Left lung (tissue), 10 donors: ENCODE data around the gene RAB27B. TPM values are rescaled to one million over a fixed set of nuclear protein-coding genes. Genes with fewer than 3 reads are reported as not detected.

Experiments
- ATAC-seq: fragments of 200-7000 bp; cut with Tn5 transposase; one replicate; pipeline ENCODE4 v1.9.1; 2020; ENCODE audit warnings: moderate library complexity
- DNase-seq, 4 donors: peaks; one replicate each; pipeline ENCODE4 v3.0.0-alpha.2; 2013 to 2020
- H3K27ac ChIP-seq, 2 donors: fragments of 200-600 bp; sonication (generic) in 1 of 2; one replicate each; pipeline versions ENCODE4 v1.5.0 to v1.8.0; 2020 to 2021
- H3K27me3 ChIP-seq, 2 donors: fragments of 200-600 bp; sonication (generic) in 1 of 2; one replicate each; pipeline versions ENCODE4 v1.5.0 to v1.8.0; 2020 to 2021
- H3K36me3 ChIP-seq, 2 donors: fragments of 200-600 bp; sonication (generic) in 1 of 2; one replicate each; pipeline versions ENCODE4 v1.5.0 to v1.8.0; 2020 to 2021
- H3K4me1 ChIP-seq, 2 donors: fragments of 200-600 bp; one replicate each; pipeline ENCODE4 v1.8.0; 2021
- H3K4me3 ChIP-seq, 2 donors: fragments of 200-600 bp; sonication (generic) in 1 of 2; one replicate each; pipeline versions ENCODE4 v1.5.0 to v1.8.0; 2020 to 2021; ENCODE audit warnings: mild to moderate bottlenecking in 1 of 2
- H3K9me3 ChIP-seq, 2 donors: fragments of 200-600 bp; sonication (generic) in 1 of 2; one replicate each; pipeline versions ENCODE4 v1.5.0 to v1.8.0; 2020 to 2021
- intact Hi-C, 2 donors: fragments of 100-400 bp; cut with DNase I; formaldehyde crosslinking; loops; one replicate each; pipeline versions ENCODE4 v1.11.2 to v1.14.2; 2022
- polyA plus RNA-seq, 6 donors: library from polyadenylated mRNA; unstranded; fragments of 120-200 nt; gene quantifications; one replicate each; pipeline ENCODE4 v1.2.1, GENCODE V29; 2013; ENCODE audit not compliant: insufficient read length in 6 of 6
- total RNA-seq, 2 donors: library from RNA; stranded (reverse); fragmentation: NEBNext Ultra II Directional; extraction: Animal tissue kit (Norgen Biotek cat#: 25700); gene quantifications; one replicate each; pipeline ENCODE4 v1.2.1, GENCODE V29; 2021
- TF ChIP-seq, protein P1 (sequence below), 2 donors: fragments of 200-600 bp; sonication (generic) in 1 of 2; IDR thresholded peaks; one replicate each; pipeline versions ENCODE4 v1.5.0 to v1.8.0; 2021; ENCODE audit warnings: antibody characterized with exemption in 2 of 2
- donor health status: DM: no; HTN: yes; CAD: no.
- donor health status: DM: no; HTN: no; CAD: no.

Gene RAB27B
- total and polyA plus RNA-seq, 8 donors, result 7.4 to 66.6 (median 10.5) TPM

DNA sequence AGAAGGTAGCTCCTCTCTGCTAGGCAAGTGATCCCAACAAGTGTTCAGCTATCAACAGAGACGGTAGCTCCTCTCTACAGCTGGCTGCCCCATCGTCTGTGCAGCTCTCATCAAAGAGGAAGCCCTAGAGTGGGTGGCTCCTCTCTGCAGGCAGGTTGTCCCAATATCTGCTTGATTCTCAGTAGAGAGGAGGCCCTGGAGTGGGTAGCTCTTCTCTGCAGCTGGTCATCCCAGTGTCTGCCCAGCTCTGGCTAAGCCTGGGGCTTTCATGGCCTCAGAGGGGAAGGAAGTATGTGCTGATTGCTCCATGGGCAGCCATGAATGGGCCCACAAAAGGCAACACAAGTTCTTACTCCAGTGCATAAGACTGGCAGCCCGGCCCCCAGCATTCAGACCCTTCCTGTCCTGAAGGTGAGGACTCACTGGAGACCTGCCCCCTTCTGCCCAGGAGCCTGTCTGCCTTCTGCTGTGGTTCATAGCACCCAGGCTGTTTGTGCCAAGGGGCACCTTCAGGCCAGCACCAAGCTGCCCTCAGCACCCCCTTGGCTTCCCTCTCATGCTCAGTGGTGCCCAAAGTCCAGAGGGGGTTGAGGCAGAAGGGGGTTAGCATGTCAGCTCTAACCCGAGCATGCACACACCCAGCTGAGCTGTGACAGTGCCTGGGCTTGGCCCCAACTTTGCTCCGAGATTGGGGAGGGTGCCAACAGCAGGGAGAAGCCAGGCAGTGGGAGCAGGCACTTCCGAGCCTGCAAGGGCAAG lies 82.1 kb downstream of the RAB27B start:
- Histone ChIP-seq H3K4me1 (no peaks in the 10 kb centered on the region), H3K27ac (no peak overlapping the region), H3K27me3 (no peaks in the 10 kb centered on the region), H3K36me3 (no peaks in the 10 kb centered on the region), H3K4me3 (no peak overlapping the region), H3K9me3 (no peaks in the 10 kb centered on the region)
- TF ChIP-seq, protein P1, sequence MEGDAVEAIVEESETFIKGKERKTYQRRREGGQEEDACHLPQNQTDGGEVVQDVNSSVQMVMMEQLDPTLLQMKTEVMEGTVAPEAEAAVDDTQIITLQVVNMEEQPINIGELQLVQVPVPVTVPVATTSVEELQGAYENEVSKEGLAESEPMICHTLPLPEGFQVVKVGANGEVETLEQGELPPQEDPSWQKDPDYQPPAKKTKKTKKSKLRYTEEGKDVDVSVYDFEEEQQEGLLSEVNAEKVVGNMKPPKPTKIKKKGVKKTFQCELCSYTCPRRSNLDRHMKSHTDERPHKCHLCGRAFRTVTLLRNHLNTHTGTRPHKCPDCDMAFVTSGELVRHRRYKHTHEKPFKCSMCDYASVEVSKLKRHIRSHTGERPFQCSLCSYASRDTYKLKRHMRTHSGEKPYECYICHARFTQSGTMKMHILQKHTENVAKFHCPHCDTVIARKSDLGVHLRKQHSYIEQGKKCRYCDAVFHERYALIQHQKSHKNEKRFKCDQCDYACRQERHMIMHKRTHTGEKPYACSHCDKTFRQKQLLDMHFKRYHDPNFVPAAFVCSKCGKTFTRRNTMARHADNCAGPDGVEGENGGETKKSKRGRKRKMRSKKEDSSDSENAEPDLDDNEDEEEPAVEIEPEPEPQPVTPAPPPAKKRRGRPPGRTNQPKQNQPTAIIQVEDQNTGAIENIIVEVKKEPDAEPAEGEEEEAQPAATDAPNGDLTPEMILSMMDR (IDR thresholded peaks at IDR 0.05), result no peak
- ATAC-seq, result no peak
- intact Hi-C loops, result no loop called here
- no peak for DNase-seq

DNA sequence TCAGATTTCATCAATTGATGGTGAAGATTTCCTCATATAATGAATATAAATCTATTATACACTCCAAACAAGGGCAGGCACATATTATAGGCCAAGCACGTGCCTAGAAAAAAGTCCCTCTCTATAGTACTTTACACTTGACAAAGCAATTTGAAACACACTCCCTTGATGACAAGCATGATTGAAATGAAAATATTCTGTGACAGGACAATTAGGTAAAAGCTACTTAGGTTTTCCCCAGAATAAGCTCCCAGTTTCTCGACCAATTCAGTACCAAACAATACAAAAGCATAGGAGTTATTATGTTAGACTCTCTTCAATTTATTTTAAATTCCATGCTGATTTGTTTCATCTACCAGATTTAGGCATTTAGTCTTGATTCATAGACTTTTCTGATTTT lies 83.3 kb downstream of the RAB27B start:
- ATAC-seq (no peak), DNase-seq (no peak)
- H3K4me1 ChIP-seq, result no peaks in the 10 kb centered on the region
- H3K9me3 ChIP-seq, result no peaks in the 10 kb centered on the region
- no peak overlapping the region for H3K4me3 ChIP-seq
- TF ChIP-seq, protein P1 (IDR thresholded peaks at IDR 0.05), result no peak
- intact Hi-C loops, result no loop called here
- peaks cover 0 to 3% of the 10 kb centered on the region in 2 donors for H3K36me3 ChIP-seq
- H3K27me3 ChIP-seq, result no peaks in the 10 kb centered on the region
- no peak overlapping the region for H3K27ac ChIP-seq

DNA sequence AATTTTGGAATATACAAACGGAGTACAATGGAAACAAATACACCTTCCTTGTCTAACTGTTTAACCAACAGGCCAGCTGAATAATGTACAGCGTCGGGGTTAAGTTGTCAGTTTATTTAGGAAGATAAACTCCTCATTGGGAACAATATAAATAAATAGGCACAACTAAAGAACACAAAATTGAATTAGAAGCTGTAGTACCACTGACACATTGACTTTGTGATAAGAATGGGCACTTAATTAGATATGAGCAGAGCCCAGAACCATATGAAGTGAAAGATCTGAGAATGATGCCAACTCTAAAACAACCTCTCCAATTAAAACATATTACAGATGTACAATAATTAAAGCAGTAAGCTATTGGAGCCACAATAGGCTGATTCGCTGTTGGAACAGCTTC lies 86.5 kb downstream of the RAB27B start:
- peak in 1 of 4 donors; percentile 14 for DNase-seq
- TF ChIP-seq, protein P1 (IDR thresholded peaks at IDR 0.05), result no peak

DNA sequence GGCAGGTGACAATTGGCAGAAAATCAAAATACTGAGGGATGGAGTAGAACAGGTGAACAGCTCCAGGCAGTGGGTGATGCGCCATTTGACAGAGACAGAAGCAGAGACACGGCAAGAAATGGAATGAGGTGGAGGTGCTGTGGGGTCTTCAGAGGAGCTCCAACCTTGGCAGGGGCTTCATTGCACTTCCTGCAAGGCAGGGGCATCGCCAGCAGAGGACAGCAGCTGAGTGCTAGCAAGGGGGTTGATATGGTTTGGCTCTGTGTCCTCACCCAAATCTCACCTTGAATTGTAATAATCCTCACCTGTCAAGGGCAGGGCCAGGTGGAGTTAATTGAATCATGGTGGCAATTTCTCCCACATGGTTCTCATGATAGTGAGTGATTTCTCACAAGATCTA lies 88.2 kb downstream of the RAB27B start:
- H3K27me3 ChIP-seq, result no peaks in the 10 kb centered on the region
- peaks cover 0 to 11% of the 10 kb centered on the region in 2 donors for H3K36me3 ChIP-seq
- no peak for ATAC-seq
- no peaks in the 10 kb centered on the region for H3K9me3 ChIP-seq
- H3K27ac ChIP-seq, result no peak overlapping the region
- DNase-seq, result no peak
- H3K4me3 ChIP-seq, result no peak overlapping the region
- intact Hi-C loops, result no loop called here
- TF ChIP-seq, protein P1 (IDR thresholded peaks at IDR 0.05), result no peak
- H3K4me1 ChIP-seq, result no peaks in the 10 kb centered on the region

More for the DNA sequence above, 86.5 kb downstream of the RAB27B start:
- no peaks in the 10 kb centered on the region for H3K27me3 ChIP-seq
- no peaks in the 10 kb centered on the region for H3K9me3 ChIP-seq
- intact Hi-C loops, result no loop called here
- no peak overlapping the region for H3K4me3 ChIP-seq
- no peak overlapping the region for H3K27ac ChIP-seq
- H3K36me3 ChIP-seq, result peaks cover 0 to 6% of the 10 kb centered on the region in 2 donors
- no peak for ATAC-seq
- no peaks in the 10 kb centered on the region for H3K4me1 ChIP-seq

DNA sequence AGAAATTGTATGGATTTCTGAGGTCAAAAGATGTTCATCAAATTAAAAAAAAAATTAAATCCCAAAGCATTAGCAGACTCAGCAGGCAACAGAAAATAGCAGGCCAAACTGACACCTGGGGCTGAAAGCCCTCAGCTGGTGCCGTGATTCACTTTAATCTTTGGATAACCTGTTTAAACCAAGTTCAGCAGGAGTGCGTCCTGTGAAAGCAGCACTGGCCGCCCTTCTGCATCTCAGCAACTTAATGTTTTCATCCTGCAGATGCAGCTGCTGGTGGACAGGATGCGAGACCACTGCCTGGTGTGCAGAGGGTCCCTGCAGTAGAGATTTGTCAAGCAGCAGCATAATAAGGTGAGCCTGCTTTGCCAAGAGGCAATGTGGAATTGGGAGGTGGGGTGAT lies 89.8 kb downstream of the RAB27B start:
- Histone ChIP-seq H3K27me3 (no peaks in the 10 kb centered on the region), H3K36me3 (peaks cover 0 to 15% of the 10 kb centered on the region in 2 donors), H3K4me1 (no peaks in the 10 kb centered on the region), H3K4me3 (no peak overlapping the region), H3K9me3 (no peaks in the 10 kb centered on the region), H3K27ac (no peak overlapping the region)
- DNase-seq, result no peak
- ATAC-seq, result no peak
- intact Hi-C loops, result no loop called here
- TF ChIP-seq, protein P1 (IDR thresholded peaks at IDR 0.05), result no peak
